Renal cortex interstitium (tissue), 11 donors: Measurements from ENCODE around the gene GRK3. TPM values are rescaled to one million over a fixed set of nuclear protein-coding genes. Genes with fewer than 3 reads are reported as not detected.
"Not testable (repeated sequence)": the region's sequence is repeated elsewhere in the genome, so short reads cannot be mapped to it uniquely, and the experiment has no call there.

Source experiments
- DNase-seq, 11 donors: peaks; one replicate each; pipeline ENCODE4 v3.0.0-alpha.2; 2013; ENCODE audit warnings: low read depth in 9 of 11, low spot score in 4 of 11; ENCODE audit errors: extremely low read depth in 1 of 11
- polyA plus RNA-seq, 3 donors: library from polyadenylated mRNA; unstranded; fragments of 120-200 nt; gene quantifications; one replicate each; pipeline ENCODE4 v1.2.1, GENCODE V29; 2013; ENCODE audit not compliant: insufficient read length in 3 of 3

GRK3 gene
- polyA plus RNA-seq, 3 donors, result 9.3 to 10.7 (median 9.6) TPM

GRCh38 chr22:25567251-25567675 is 2.8 kb downstream of the GRK3 start:
- DNase-seq, result no peak

GRCh38 chr22:25568066-25568465 is 3.6 kb downstream of the GRK3 start:
- not testable (repeated sequence) for DNase-seq

GRCh38 chr22:25569361-25569760 is 4.9 kb downstream of the GRK3 start:
- DNase-seq, result no peak

GRCh38 chr22:25569983-25570382 is 5.5 kb downstream of the GRK3 start:
- no peak for DNase-seq

- no peak for DNase-seq
Measured at GRCh38 chr22:25570486-25570885, 6.0 kb downstream of the GRK3 start.

GRCh38 chr22:25571969-25572707 is 7.7 kb downstream of the GRK3 start:
- not testable (repeated sequence) for DNase-seq

GRCh38 chr22:25572708-25573171 is 8.3 kb downstream of the GRK3 start:
- no peak for DNase-seq

GRCh38 chr22:25573841-25574240 is 9.4 kb downstream of the GRK3 start:
- DNase-seq, result no peak

GRCh38 chr22:25574736-25575135 is 10.3 kb downstream of the GRK3 start:
- DNase-seq, result no peak

GRCh38 chr22:25575674-25576392 is 11.4 kb downstream of the GRK3 start:
- DNase-seq, result not testable (repeated sequence)

GRCh38 chr22:25581452-25581851 is 17.0 kb downstream of the GRK3 start:
- DNase-seq, result not testable (repeated sequence)

GRCh38 chr22:25582946-25583345 is 18.5 kb downstream of the GRK3 start:
- no peak for DNase-seq

GRCh38 chr22:25584993-25585392 is 20.5 kb downstream of the GRK3 start:
- DNase-seq, result not testable (repeated sequence)

- not testable (repeated sequence) for DNase-seq
Measured at GRCh38 chr22:25589664-25590063, 25.2 kb downstream of the GRK3 start.

GRCh38 chr22:25593323-25593722 is 28.8 kb downstream of the GRK3 start:
- DNase-seq, result not testable (repeated sequence)

- no peak for DNase-seq
Measured at GRCh38 chr22:25598609-25599008, 34.1 kb downstream of the GRK3 start.

GRCh38 chr22:25602445-25602844 is 38.0 kb downstream of the GRK3 start:
- no peak for DNase-seq

- no peak for DNase-seq
Measured at GRCh38 chr22:25602916-25603315, 38.4 kb downstream of the GRK3 start.

GRCh38 chr22:25605146-25605545 is 40.7 kb downstream of the GRK3 start:
- DNase-seq, result not testable (repeated sequence)

- DNase-seq, result not testable (repeated sequence)
Measured at GRCh38 chr22:25605565-25605964, 41.1 kb downstream of the GRK3 start.
